Esophagus (tissue), 2 donors: ENCODE data around the gene CLDN10. TPM values are rescaled to one million over a fixed set of nuclear protein-coding genes. Genes with fewer than 3 reads are reported as not detected.

ENCODE experiments used
- H3K27ac ChIP-seq, 2 donors: one replicate each; pipeline ENCODE4 v1.5.1; 2013; ENCODE audit warnings: low read depth in 2 of 2, mild to moderate bottlenecking in 2 of 2, inconsistent platforms in 1 of 2, low read length in 1 of 2, moderate library complexity in 1 of 2
- H3K27me3 ChIP-seq, 2 donors: one replicate each; pipeline ENCODE4 v1.6.1; 2013; ENCODE audit warnings: low read length in 2 of 2, control low read depth in 1 of 2, mild to moderate bottlenecking in 1 of 2; ENCODE audit not compliant: insufficient read depth in 2 of 2, control insufficient read depth in 1 of 2
- H3K36me3 ChIP-seq, 2 donors: one replicate each; pipeline ENCODE4 v1.6.1; 2013; ENCODE audit warnings: low read length in 1 of 2; ENCODE audit not compliant: control insufficient read depth in 2 of 2, insufficient read depth in 2 of 2
- H3K4me1 ChIP-seq, 2 donors: one replicate each; pipeline ENCODE4 v1.6.1; 2013; ENCODE audit warnings: low read length in 1 of 2; ENCODE audit not compliant: control insufficient read depth in 2 of 2, insufficient read depth in 2 of 2
- H3K4me3 ChIP-seq, 2 donors: one replicate each; pipeline ENCODE4 v1.5.1; 2013; ENCODE audit warnings: low read length in 2 of 2, mild to moderate bottlenecking in 2 of 2, low read depth in 1 of 2, moderate library complexity in 1 of 2
- H3K9me3 ChIP-seq, 2 donors: one replicate each; pipeline ENCODE4 v1.6.1; 2013; ENCODE audit warnings: mild to moderate bottlenecking in 2 of 2, low read depth in 1 of 2, low read length in 1 of 2, moderate library complexity in 1 of 2; ENCODE audit not compliant: control insufficient read depth in 2 of 2, insufficient read depth in 1 of 2
- WGBS, 2 donors: extraction: QIAGEN DNeasy Blood & Tissue Kit; methylation state at CpG; one replicate each; pipeline ENCODE4 v1.1.7; 2013; 5-methylcytosine and 5-hydroxymethylcytosine counted together
- polyA plus RNA-seq, 2 donors: library from polyadenylated mRNA; stranded (reverse); fragments of 200-250 nt; gene quantifications; one replicate each; pipeline ENCODE4 v1.2.3, GENCODE V29; 2013
- donor health status: healthy with polysubstance abuse.
- donor health status: Bipolar disorder and iron deficiency.

CLDN10 gene
- polyA plus RNA-seq, 2 donors, result 2.5 to 3.9 TPM

GRCh38 chr13:95605448-95606125, 53.1 kb downstream of the CLDN10 start:
- no peak overlapping the region for H3K27ac ChIP-seq

GRCh38 chr13:95607366-95607765, 54.8 kb downstream of the CLDN10 start:
- Histone ChIP-seq H3K36me3 (no peaks in the 10 kb centered on the region), H3K4me1 (peaks cover 5 to 6% of the 10 kb centered on the region in 2 donors), H3K27ac (peak overlapping the region in 1 of 2 donors; percentile 31), H3K9me3 (no peaks in the 10 kb centered on the region), H3K4me3 (no peak overlapping the region), H3K27me3 (no peaks in the 10 kb centered on the region)
- WGBS, 2 donors, result 8 to 24% methylated on average over 1 of the region's 1 CpG

More at GRCh38 chr13:95605448-95606125, 53.1 kb downstream of the CLDN10 start:
- Histone ChIP-seq H3K27me3 (no peaks in the 10 kb centered on the region), H3K4me3 (no peak overlapping the region), H3K36me3 (no peaks in the 10 kb centered on the region), H3K9me3 (no peaks in the 10 kb centered on the region), H3K4me1 (peaks cover 5 to 6% of the 10 kb centered on the region in 2 donors)
- WGBS, 2 donors, result 70 to 75% methylated on average over 3 of the region's 3 CpGs

GRCh38 chr13:95608640-95609323, 56.3 kb downstream of the CLDN10 start:
- no peak overlapping the region for H3K4me3 ChIP-seq
- no peaks in the 10 kb centered on the region for H3K36me3 ChIP-seq
- no peaks in the 10 kb centered on the region for H3K9me3 ChIP-seq
- H3K4me1 ChIP-seq, result peaks cover 2 to 5% of the 10 kb centered on the region in 2 donors
- H3K27ac ChIP-seq, result no peak overlapping the region
- WGBS, 2 donors, result 66 to 78% methylated on average over 6 of the region's 6 CpGs
- no peaks in the 10 kb centered on the region for H3K27me3 ChIP-seq

GRCh38 chr13:95614641-95615245, 62.2 kb downstream of the CLDN10 start:
- H3K36me3 ChIP-seq, result no peaks in the 10 kb centered on the region
- no peak overlapping the region for H3K4me3 ChIP-seq
- no peaks in the 10 kb centered on the region for H3K9me3 ChIP-seq
- H3K27me3 ChIP-seq, result no peaks in the 10 kb centered on the region
- no peak overlapping the region for H3K27ac ChIP-seq
- H3K4me1 ChIP-seq, result no peaks in the 10 kb centered on the region
- 70 to 83% methylated on average over 7 of the region's 7 CpGs for WGBS, 2 donors

GRCh38 chr13:95615539-95615938, 63.0 kb downstream of the CLDN10 start:
- no peak overlapping the region for H3K27ac ChIP-seq
- 78 to 91% methylated on average over 3 of the region's 3 CpGs for whole genome bisulfite sequencing, 2 donors
- no peaks in the 10 kb centered on the region for H3K4me1 ChIP-seq
- H3K4me3 ChIP-seq, result no peak overlapping the region
- H3K36me3 ChIP-seq, result no peaks in the 10 kb centered on the region
- no peaks in the 10 kb centered on the region for H3K9me3 ChIP-seq
- H3K27me3 ChIP-seq, result no peaks in the 10 kb centered on the region

GRCh38 chr13:95620030-95620824, 67.7 kb downstream of the CLDN10 start:
- no peaks in the 10 kb centered on the region for H3K27me3 ChIP-seq
- no peaks in the 10 kb centered on the region for H3K4me1 ChIP-seq
- WGBS, 2 donors, result 62 to 71% methylated on average over 2 of the region's 2 CpGs
- H3K27ac ChIP-seq, result no peak overlapping the region
- no peaks in the 10 kb centered on the region for H3K9me3 ChIP-seq
- H3K4me3 ChIP-seq, result no peak overlapping the region
- H3K36me3 ChIP-seq, result no peaks in the 10 kb centered on the region

- no peak overlapping the region for H3K4me3 ChIP-seq
- H3K27ac ChIP-seq, result no peak overlapping the region
- WGBS, 2 donors, result 63 to 64% methylated on average over 10 of the region's 10 CpGs
- H3K27me3 ChIP-seq, result no peaks in the 10 kb centered on the region
- no peaks in the 10 kb centered on the region for H3K4me1 ChIP-seq
- no peaks in the 10 kb centered on the region for H3K9me3 ChIP-seq
- no peaks in the 10 kb centered on the region for H3K36me3 ChIP-seq
Observed at GRCh38 chr13:95620825-95621498, 68.4 kb downstream of the CLDN10 start.

- no peak overlapping the region for H3K27ac ChIP-seq
- WGBS, 2 donors, result 41 to 43% methylated on average over 5 of the region's 5 CpGs
Observed at GRCh38 chr13:95623141-95623540, 70.6 kb downstream of the CLDN10 start.

GRCh38 chr13:95624020-95624419, 71.5 kb downstream of the CLDN10 start:
- Histone ChIP-seq H3K36me3 (no peaks in the 10 kb centered on the region), H3K4me3 (no peak overlapping the region), H3K27me3 (no peaks in the 10 kb centered on the region), H3K9me3 (no peaks in the 10 kb centered on the region), H3K27ac (no peak overlapping the region), H3K4me1 (no peaks in the 10 kb centered on the region)
- 13 to 14% methylated on average over 5 of the region's 5 CpGs for WGBS, 2 donors

More at GRCh38 chr13:95623141-95623540, 70.6 kb downstream of the CLDN10 start:
- Histone ChIP-seq H3K4me1 (no peaks in the 10 kb centered on the region), H3K4me3 (no peak overlapping the region), H3K36me3 (no peaks in the 10 kb centered on the region), H3K9me3 (no peaks in the 10 kb centered on the region), H3K27me3 (no peaks in the 10 kb centered on the region)
